Prostate gland (tissue), 2 donors: ENCODE results near the gene FBXO33. TPM values are rescaled to one million over a fixed set of nuclear protein-coding genes. Genes with fewer than 3 reads are reported as not detected.

Experiments
- DNase-seq: peaks from one replicate; pipeline ENCODE4 v3.0.0-alpha.2; 2019; ENCODE audit warnings: low spot score
- H3K27ac ChIP-seq, 2 donors: fragments of 200-600 bp; sonication (generic); 2 replicates each; pipeline ENCODE4 v1.5.1; 2017 to 2019
- H3K27me3 ChIP-seq: fragments of 200-600 bp; sonication (generic); replicated peaks from 2 replicates; pipeline ENCODE4 v1.5.1; 2019; ENCODE audit not compliant: insufficient read depth
- H3K36me3 ChIP-seq, 2 donors: fragments of 200-600 bp; sonication (generic); 1 replicate in 1 of 2; 2 replicates in 1 of 2; pipeline versions ENCODE4 v1.5.1 to v1.8.1; 2017 to 2019
- H3K4me1 ChIP-seq: fragments of 200-600 bp; sonication (generic); replicated peaks from 2 replicates; pipeline ENCODE4 v1.5.1; 2019
- H3K4me3 ChIP-seq, 2 donors: fragments of 200-600 bp; sonication (generic); 2 replicates each; pipeline ENCODE4 v1.5.1; 2017 to 2019
- H3K9me3 ChIP-seq: fragments of 200-600 bp; sonication (generic); 2 replicates; pipeline ENCODE4 v1.5.1; 2017
- CTCF ChIP-seq, 4 experiments: fragments of 200-600 bp in 2 of 4; fragments of 450-650 bp in 2 of 4; sonication (generic) in 2 of 4; IDR thresholded peaks; 1 replicate in 3 of 4; 2 replicates in 1 of 4; pipeline ENCODE4 v1.5.1; 2016 to 2019; ENCODE audit warnings: antibody characterized with exemption in 4 of 4, mild to moderate bottlenecking in 2 of 4, moderate library complexity in 2 of 4
- POLR2A ChIP-seq: fragments of 450-650 bp; IDR thresholded peaks from one replicate; pipeline ENCODE4 v1.6.1; 2016; ENCODE audit warnings: antibody characterized with exemption, mild to moderate bottlenecking
- POLR2AphosphoS5 ChIP-seq: sonication (generic); formaldehyde crosslinking; IDR thresholded peaks from one replicate; pipeline ENCODE4 v1.6.1; 2017; ENCODE audit warnings: antibody characterized with exemption
- WGBS: methylation state at CpG from one replicate; pipeline ENCODE4 v1.1.5; 2018; 5-methylcytosine and 5-hydroxymethylcytosine counted together
- intact Hi-C: fragments of 100-400 bp; cut with DNase I; formaldehyde crosslinking; loops from one replicate; pipeline ENCODE4 v1.14.2; 2022
- total RNA-seq, 2 donors: library from RNA; depleted of rRNA; stranded (reverse); fragments of >200 nt; gene quantifications; one replicate each; pipeline ENCODE4 v1.1.0, GENCODE V29; 2016

FBXO33 gene
- total RNA-seq, 2 donors from 2014 or later, result 15.1 to 17.1 TPM

DNA sequence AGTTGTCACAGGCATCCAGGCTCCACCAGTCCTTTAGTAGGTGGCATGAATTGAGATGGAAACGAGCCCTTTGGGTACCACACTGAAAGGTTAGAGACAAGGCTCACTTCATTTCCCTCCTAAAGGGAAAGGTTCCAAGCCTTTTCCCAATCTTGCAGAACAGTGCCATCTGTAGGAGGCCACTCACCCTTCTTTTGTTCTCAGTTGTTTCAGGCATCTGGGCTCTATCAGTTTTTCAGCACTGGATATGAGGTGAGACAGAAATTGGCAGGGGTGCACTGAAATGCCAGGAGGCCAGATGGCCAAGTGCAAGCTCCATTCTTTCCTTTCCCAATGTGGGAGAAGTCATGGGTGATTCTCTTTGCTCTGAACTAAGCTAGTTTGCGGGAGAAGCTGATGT, 15.2 kb downstream of the FBXO33 start:
- Histone ChIP-seq H3K27me3 (no peaks in the 10 kb centered on the region), H3K36me3 (no peaks in the 10 kb centered on the region), H3K4me3 (no peak overlapping the region), H3K27ac (no peak overlapping the region), H3K4me1 (no peaks in the 10 kb centered on the region), H3K9me3 (no peaks in the 10 kb centered on the region)
- WGBS, result 95% methylated on average over 2 of the region's 2 CpGs
- intact Hi-C loops, result no loop called here
- DNase-seq, result no peak
- TF ChIP-seq POLR2A (no peak), POLR2AphosphoS5 (no peak), CTCF (IDR thresholded peaks at IDR 0.05) (no peak)

- Histone ChIP-seq H3K36me3 (no peaks in the 10 kb centered on the region), H3K9me3 (no peaks in the 10 kb centered on the region), H3K4me1 (no peaks in the 10 kb centered on the region), H3K27me3 (no peaks in the 10 kb centered on the region), H3K4me3 (no peak overlapping the region), H3K27ac (no peak overlapping the region)
- DNase-seq, result no peak
- WGBS, result 100% methylated on average over 1 of the region's 1 CpG
- intact Hi-C loops, result no loop called here
- no peak for TF ChIP-seq POLR2AphosphoS5
- no peak for TF ChIP-seq CTCF (IDR thresholded peaks at IDR 0.05)
- TF ChIP-seq POLR2A, result no peak
Measured at GRCh38 chr14:39416072-39416471, 16.2 kb downstream of the FBXO33 start.

DNA sequence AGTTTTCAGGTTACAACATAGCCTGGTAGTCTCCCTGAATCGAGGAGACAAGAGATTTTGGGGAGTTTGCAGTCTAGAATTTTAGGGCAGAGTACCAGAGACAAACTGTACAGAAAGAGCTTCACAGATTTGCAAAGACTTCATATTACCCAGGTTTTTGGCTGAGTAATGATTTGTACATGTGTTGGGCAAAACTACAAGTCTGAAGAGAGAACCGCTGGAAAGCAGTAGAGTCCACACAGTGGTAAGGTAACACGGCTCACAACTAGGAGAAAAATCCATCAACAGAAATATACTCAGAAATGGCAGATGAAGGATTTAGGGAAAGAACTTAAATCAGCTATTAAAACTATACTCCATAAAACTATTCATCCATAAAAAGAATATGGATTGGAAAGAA, 25.7 kb downstream of the FBXO33 start:
- no peaks in the 10 kb centered on the region for H3K4me1 ChIP-seq
- DNase-seq, result no peak
- H3K4me3 ChIP-seq, result no peak overlapping the region
- H3K27me3 ChIP-seq, result no peaks in the 10 kb centered on the region
- WGBS, result 89% methylated on average over 3 of the region's 3 CpGs
- H3K27ac ChIP-seq, result no peak overlapping the region
- no peaks in the 10 kb centered on the region for H3K9me3 ChIP-seq
- intact Hi-C loops, result no loop called here
- H3K36me3 ChIP-seq, result no peaks in the 10 kb centered on the region
- TF ChIP-seq POLR2A, result no peak
- no peak for TF ChIP-seq POLR2AphosphoS5
- no peak for TF ChIP-seq CTCF (IDR thresholded peaks at IDR 0.05)

- Histone ChIP-seq H3K27me3 (no peaks in the 10 kb centered on the region), H3K4me3 (no peak overlapping the region), H3K9me3 (no peaks in the 10 kb centered on the region), H3K36me3 (no peaks in the 10 kb centered on the region), H3K4me1 (no peaks in the 10 kb centered on the region), H3K27ac (no peak overlapping the region)
- intact Hi-C loops, result no loop called here
- TF ChIP-seq POLR2A (no peak), POLR2AphosphoS5 (no peak), CTCF (IDR thresholded peaks at IDR 0.05) (no peak)
- DNase-seq, result no peak
- 87% methylated on average over 6 of the region's 6 CpGs for WGBS
Measured at GRCh38 chr14:39398382-39398781, 33.9 kb downstream of the FBXO33 start.

GRCh38 chr14:39396448-39396847, 35.8 kb downstream of the FBXO33 start:
- intact Hi-C loops, result no loop called here
- Histone ChIP-seq H3K27me3 (no peaks in the 10 kb centered on the region), H3K4me3 (no peak overlapping the region), H3K27ac (no peak overlapping the region), H3K9me3 (no peaks in the 10 kb centered on the region), H3K36me3 (no peaks in the 10 kb centered on the region), H3K4me1 (no peaks in the 10 kb centered on the region)
- no peak for TF ChIP-seq CTCF (IDR thresholded peaks at IDR 0.05)
- TF ChIP-seq POLR2A, result no peak
- no peak for TF ChIP-seq POLR2AphosphoS5
- no peak for DNase-seq
